ENCODE measurements around the gene NRGN. TPM values are rescaled to one million over a fixed set of nuclear protein-coding genes. Genes with fewer than 3 reads are reported as not detected.
A peak's percentile ranks its signal among the peaks of the same experiment; 100 is the strongest.
"Not testable (repeated sequence)": the region's sequence is repeated elsewhere in the genome, so short reads cannot be mapped to it uniquely, and the experiment has no call there.

NRGN gene
- total RNA-seq, 1 donor from 2014 or later: 3.0 TPM

DNA sequence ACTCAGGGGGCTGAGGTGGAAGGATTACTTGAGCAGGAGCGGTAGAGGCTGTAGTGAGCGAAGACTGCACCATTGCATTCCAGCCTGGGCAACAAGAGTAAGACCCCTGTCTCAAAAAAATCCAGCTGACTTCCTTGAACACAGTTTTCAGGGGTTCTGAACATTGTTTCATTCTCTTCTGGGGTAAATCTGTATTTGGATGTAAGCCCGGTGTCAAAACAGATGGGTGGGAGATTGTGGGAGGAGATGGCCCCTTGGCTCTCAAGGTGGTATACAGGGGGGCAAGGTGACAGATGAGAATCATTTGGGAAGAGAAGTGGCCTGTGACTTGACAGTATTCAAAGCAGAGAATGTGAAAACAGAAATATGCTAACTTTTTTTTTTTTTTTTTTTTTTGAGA lies 17.6 kb downstream of the NRGN start:
- no peak for DNase-seq (ENCODE audit: low read depth, low spot score)

DNA sequence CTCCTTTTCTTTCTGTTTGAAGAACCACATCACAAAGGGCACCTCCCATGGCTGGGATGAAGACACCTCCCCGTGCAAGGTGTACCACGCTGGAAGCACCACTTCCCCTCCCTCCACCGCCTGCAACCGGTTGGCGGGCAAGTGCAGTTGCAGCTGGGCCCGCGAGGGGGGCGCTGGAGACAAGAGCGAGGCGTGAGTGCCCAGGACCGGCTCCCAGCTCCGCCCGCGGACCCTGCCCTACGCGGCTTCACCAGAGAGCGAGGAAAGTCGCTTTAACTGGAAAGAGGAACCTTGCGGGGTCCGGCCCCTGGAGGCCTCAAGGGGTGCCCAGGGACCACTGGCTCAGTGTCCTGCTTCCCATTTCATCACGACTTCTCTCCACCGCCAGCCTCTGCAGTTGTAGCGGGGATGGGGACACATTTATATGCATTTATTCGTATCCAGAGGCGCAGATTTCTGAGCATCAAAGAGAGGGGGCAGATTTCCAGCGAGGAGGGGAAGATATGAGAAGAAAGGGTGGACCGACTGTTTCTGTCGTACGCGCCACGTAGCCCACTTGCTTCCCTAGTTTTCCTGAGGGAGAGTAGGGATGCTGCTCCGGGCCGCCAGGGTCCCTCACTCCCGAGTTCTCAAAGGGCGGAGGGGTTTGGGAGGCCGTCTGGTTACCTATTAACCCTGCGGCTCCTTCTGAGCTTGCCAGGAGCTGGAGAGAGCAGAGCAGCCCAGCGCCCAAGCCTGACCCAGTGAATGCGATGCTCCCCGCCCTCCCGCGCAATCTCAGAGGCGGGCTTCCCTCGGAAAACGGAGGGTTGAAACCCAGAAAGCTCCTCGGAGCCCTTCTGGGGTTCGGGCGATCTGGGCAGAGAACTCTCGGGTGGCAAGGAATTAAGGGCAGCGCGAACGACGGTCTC lies 18.9 kb downstream of the NRGN start:
- DNase-seq (ENCODE audit: low read depth, low spot score): no peak

DNA sequence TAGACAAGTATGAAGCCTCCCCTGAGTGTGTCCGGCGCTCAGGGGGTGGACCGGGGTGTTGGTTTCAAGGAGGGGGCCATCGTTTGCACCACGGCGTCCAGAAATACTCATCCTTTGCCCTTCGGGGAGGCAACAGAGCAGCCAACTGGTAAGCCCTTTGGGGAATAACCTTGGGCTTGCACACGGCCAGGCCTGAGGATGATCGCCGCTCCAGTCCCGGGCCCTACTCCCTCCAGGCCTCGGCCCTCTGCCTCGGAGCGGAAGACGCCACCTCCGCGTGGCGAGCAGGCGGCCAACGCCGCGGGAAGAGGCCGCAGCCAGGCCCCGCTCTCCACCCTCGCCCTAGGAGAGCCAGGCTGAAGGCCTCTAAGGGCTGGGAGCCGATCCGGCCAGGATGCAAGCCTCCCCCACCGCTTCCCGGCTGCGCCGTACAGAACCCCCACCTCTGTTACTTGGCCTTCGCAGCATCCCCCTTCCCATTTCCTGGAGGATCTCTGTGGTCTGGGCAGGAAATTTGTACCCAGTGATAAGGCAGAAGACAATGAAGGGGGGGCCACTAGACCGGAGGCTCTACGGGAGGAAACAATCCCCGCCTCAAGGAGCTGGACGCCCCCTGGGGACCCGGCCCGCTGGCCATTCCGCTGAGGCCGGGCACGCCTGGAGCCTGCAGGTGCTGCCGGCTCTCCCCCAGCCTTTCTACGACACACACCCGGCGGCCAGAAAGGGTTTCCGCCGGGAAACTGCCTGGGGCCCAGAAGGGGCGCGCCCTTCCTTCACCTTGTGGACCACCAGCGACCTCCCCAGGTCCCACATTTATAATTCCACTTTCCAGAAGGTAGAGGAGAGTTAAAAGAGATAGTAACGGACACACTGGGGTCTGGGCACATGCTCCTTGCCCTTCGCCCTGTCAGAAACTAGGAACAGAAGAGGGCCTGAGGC lies 19.8 kb downstream of the NRGN start:
- DNase-seq (ENCODE audit: low read depth, low spot score): peak; percentile 100

DNA sequence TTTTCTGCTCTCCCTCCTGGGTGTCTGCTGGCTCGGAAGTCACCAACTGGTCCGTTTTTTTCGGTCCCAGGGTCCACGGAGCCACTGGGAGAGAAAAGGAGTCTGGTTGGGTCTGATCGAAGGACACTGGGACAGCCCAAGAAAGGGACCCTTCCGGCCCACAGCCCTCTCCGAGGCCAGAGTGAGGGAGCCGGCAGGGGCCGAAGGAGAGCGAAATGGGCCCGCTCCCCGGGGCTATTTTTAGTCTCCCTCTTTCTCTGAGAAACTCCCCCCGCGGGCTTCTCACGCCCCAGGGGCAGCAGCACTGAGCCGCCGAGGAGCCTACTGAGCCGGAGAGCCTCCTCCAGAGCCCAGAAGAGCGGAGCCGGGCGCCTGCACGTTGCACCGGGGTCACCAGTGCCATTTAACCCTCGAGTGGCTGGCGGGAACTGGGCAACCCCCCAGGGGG lies 20.5 kb downstream of the NRGN start:
- DNase-seq (ENCODE audit: low read depth, low spot score): no peak

DNA sequence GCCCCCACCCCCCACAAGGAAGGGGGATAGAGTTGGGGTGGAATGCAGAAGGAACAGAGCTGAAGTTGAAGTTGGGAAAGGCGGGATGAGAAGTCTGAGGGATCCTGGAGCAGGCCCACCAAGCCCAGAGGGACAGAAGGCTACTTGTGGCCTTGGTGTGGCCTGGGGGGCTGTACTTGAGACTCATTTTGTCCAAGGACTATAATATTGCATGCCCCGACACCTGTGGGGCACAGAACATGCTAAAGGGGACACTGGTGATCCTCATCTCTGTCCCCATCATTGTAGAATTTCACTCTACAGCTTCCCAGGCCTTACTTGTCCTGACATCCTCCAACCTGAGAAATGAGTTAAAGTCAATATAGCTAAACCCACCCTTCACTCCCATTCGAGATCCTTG lies 21.1 kb downstream of the NRGN start:
- DNase-seq (ENCODE audit: low read depth, low spot score): no peak

DNA sequence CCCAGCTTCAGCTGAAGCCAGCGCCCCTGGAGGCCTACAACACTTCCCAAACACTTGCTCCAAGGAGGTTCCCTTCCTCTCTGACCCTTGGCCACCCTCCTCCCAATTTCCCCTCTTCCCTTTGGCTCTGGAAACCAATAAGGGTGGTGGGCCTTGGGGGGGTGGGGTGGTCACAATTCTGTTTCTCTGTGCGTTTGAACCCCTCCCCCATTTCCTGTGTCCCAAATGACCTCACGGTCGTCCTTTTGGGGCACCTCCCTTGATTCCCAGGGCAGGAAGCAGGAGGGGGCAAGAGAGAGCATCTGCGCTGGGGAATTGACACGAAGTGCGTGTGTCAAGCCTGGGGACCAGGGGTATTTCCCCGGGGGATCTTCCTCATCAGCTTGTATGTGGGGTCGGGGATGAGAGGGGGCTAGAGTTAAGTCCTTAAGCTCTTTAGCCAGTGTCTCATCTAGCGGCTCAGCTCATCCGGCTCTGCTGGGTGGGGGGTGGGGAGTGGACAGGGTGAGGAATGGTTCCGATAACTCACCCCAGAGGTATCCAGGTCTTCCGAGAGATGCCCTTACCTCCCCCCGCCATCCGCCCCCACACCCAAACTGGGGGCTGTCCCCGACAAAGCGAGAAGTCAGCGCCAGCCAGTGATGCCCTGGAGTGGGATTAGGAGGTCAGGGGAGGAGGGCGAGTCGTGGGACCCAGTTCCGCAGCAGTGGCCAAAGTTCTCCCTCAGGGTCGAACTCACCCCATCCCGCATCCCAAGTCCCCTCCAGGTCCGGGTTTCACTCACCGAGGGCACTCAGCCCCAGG lies 21.8 kb downstream of the NRGN start:
- no peak for DNase-seq (ENCODE audit: low read depth, low spot score)

DNA sequence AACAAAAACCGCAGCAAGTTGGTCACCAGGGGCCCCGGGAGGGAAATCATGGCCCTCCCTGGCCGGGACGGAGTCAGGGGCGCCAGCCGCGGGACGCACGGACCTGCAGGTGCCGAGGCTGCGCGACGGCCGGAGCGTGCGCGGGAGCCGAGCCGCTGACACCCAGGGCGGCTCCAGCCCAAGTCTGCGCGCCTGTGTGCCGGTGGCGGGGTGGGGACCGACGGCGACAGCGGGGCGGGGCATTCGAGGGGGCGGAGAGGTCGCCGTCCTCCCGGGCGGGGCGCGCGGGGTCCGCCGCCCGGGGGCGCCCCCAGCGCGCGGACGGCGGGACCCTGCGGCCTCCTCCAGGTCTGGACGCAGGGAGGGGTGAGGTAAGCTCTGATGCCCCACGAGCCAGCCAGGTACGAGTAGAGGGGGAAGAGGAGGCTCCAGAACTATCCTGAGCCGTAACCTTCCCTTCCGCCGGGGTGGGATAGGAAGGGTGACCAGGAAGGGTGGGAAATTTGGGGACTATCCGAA lies 22.4 kb downstream of the NRGN start, which contains the start of gene ESAM:
ESAM (minus strand) TSS at position 186 of the 519 bp plus-strand sequence; CDS start at position 50, 136 bp downstream.
- no peak for DNase-seq (ENCODE audit: low read depth, low spot score)

DNA sequence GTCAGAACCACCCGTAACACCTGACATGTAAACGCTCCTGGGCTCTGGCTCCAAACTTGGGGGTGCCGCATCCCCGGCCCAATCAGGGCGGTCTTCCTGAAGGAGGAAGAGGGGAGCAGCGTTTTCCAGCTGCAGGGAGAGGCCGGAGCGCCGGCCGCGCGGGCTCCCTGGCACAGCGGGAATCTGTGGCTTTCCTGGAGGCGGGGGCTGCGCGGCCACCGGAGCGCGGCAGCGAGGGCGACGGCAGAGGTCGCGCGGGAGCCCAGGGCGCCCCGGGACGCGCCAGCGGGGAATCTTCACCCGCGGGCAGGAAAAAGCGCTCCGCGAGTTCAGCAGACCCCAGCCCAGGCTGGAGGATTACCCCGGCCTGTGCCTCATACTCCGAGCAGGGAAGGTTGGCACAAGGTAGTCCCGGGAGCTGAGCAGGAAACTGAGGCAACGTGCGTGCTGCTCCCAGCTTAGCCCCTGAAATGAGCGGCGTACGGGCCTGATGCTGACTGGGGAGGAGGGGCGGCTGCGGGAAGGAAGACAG lies 22.9 kb downstream of the NRGN start:
- no peak for DNase-seq (ENCODE audit: low read depth, low spot score)

DNA sequence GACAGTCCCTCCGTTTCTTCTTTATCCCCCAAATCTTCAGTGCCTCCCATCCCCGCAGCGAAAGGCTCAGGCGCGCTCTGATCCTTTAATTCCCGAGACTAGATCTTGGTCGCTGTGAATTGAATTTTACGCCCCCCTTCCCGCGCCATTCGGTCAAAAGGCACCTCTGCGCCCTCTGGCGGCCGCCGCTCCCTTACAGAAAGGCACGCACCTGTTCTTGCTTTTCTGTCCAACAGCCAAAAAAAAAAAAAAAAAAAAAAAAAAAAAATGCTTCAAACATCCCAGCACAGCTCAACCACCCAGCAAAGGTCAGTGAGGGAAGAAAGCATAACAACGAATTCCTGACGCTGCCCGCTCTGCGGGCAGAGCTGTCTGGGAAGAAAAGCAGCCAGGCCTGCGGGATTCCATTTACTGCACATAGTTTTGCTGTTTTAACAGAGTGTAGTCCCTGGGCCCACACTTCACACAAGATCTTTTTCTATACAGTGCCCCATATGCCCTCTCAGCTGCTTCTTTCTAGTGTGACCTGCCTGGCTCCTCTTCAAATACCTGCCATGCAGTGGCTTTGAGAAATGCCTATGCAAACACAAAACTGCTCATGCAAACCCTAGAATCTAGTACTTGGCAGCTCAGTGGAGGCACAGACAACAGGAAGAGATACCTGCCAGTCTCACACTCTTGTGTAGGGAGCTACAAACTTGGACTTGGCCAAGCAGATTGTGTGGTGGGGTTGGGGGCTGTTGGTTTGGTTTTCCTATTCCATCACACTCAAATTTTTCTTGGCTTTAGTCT lies 23.6 kb downstream of the NRGN start:
- DNase-seq (ENCODE audit: low read depth, low spot score): no peak

DNA sequence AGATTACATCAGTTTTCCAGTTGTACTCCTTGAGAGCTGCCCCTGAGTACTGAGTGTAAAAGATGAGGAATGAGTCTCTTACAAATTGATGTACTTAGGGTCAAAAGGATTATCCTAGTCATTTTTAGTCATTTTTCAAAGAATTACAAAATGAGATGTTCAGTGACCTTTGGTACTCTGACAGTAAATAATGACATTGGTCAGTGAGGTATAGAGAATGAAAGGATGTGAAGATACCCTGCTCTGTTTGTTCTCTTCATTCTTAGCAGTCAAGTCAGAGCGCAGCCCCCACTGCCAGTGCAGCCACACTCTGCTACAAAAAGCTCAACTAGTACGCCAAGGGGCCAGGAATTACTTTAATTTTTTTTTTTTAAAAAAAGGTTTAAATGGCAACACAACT lies 26.4 kb downstream of the NRGN start:
- no peak for DNase-seq (ENCODE audit: low read depth, low spot score)

DNA sequence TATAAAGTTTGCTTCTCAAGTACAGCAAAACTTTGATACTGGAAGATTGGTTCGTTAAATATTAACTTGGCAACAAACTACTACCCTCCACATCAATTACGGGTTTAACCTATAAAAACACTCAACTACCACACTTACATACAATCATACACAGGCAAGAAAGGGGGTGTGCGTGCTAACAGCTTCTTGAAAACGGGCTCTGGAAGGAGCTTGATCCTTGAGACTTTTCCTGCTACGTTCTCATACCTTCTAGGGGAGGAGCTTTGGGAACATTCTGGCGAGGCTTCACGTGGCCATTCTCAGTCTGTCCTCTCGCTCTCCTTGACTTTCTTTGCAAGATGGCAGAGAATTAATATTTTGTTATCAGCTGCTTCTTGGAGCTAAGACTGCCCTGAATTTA lies 29.2 kb downstream of the NRGN start:
- DNase-seq (ENCODE audit: low read depth, low spot score): no peak

DNA sequence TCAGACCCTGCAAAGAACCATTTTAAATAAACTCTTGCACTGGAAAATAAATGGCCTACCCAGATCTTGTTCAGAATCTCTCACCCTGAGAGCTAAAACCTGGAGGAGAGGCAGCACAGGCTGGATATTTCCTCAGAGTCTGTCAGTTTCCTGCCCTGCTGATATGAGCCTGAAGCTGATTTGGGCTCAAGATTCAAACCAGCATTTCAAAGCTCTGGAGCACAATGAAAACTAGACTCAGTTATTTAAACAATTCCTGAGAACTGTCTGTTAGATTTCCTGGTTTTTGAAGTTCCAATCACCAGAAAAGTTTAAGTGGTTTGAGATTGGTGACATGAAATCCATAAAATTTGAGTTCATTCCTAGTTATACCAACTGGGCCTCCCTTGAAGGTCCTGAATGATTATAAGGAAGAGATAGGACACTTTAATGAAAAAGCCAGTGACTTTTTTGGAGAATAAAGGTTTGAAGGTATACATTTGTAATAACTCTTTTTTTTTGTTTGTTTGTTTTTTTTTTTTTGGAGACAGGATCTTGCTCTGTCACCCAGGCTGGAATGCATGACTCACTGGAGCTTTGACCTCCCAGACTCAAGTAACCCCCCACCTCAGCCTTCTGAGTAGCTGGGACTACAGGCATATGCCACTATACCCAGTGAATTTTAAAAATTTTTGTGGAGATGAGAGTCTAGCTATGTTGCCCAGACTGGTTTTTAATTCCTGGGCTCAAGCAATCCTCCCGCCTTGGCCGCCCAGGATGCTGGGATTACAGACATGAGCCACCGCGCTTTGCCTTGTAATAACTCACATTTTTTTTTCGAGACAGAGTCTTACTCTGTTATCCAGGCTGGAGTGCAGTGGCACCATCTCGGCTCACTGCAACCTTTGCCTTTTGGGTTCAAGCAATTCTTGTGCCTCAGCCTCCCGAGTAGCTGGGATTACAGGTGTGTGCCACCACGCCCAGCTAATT lies 30.3 kb downstream of the NRGN start:
- DNase-seq (ENCODE audit: low read depth, low spot score): no peak

DNA sequence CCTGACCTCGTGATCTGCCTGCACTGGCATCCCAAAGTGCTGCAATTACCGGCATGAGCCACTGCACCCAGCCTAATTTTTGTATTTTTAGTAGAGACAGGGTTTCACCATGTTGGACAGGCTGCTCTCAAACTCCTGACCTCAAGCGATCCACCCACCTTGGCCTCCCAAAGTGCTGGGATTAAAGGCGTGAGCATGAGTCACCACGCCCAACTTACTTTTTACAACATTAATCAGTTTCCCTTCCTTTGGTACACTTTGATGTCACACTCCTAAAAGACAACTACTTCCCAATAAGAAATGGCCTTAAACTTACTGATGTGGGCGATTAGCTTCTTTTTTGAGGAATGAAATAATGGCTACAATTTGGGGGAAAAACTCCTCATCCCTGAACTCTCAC lies 31.2 kb downstream of the NRGN start:
- not testable (repeated sequence) for DNase-seq (ENCODE audit: low read depth, low spot score)

DNA sequence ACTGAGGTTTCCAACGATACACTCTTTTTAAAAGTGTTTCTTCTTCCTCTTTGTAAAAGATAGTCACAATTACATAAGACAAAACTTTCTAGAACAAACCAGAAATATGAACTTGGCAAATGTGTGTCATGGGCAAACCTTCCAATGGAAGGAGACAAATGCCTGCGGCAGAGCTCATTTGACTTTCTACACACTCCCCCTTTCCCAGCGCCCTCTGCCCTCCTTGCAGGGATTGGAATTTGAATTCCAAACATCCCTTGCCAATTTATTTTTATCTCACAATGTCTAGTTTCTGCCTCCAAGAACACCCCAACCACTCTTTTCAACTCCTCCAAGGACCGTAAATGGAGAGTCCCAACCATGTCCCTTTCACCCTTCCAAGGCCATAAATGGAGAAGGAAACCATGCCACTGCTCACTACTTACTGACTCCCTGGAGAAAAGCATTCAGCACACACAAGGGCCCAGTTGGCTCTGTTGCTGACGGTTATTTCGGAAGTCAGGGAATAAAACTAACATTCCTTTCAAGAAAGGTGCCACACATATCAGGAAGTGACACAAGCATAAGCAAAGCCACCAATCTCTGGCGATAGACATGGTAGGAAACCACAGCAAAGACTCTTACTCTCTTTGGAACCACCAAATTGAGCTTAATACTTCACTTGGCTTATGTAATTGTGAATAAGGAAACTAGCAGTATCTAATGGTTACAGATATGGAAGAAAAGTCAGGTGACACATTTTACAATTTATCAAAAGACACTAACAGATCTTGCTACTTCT lies 37.3 kb downstream of the NRGN start:
- DNase-seq (ENCODE audit: low read depth, low spot score): no peak

DNA sequence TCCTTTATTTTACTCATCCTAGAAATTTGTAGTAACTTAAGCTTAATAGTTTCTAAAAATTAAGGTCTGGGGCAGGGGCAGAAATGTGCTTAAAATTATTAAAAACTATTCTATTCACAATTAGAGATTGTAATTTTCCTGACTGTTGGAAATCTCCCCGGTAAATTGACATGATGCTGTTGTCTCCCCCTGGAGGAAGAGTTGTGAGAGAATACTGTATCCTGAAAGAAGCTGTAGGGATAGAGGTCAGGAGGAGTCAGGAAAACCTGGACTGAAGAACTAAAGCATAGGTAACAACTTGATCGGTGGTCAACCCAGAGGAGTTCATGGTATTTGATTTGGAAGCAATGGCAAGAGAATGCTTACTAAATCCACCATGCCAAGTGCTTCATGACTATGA lies 38.5 kb downstream of the NRGN start:
- DNase-seq (ENCODE audit: low read depth, low spot score): no peak

DNA sequence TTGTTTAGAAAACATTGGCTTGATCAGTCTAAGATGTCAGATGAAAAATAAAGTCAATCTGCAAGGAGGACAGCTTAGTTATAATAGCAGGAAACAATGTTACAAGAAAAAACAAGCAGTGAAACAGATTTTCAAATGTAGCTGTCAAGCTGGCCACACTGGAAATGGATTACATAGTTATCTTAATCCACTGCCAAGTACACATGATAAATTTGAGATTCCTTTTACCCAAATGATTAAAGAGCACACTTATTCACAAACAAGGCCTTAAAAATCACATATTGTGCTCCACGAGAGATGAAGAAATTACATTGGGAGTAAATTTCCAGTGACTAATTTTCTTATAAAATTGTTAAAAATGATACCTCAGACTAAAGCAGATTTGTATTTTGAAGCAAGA lies 39.8 kb downstream of the NRGN start:
- DNase-seq (ENCODE audit: low read depth, low spot score): no peak

DNA sequence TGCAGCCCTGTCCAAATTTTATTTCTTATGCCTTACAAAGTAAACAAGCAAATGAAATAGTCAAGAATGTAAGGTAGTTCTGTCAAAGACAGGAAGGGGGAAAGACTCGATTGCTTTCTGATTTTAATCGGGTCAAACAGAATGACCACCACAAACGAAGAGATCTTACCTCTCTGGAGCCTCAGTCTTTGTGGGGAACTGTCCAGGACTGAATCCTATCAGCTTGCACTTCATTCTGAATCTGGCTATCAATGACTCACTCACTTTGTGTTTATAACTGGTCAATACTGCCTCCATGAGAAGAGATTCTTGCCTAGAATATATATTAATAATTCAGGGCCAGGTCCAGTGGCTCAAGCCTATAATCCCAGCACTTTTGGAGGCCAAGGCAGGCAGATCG lies 43.3 kb downstream of the NRGN start:
- no peak for DNase-seq (ENCODE audit: low read depth, low spot score)

DNA sequence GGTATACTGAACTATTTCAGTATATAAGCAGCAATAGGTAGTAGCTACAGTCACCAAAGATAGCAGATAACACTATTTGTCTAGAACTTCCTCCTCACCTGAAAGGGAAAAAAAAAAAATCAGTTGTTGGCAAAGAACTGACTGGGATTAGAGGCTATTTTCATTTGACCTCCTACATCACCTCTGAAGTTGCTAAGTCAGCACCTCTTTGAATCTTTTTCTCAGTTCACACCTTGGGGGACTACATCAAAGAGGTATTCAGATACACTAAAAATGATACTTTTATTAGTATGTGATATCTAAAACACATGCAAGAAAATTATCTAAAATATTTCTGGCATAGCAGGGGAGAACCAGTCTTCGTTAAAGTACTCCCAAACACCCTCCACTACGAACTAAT lies 44.3 kb downstream of the NRGN start:
- DNase-seq (ENCODE audit: low read depth, low spot score): no peak
